Gastroesophageal sphincter (tissue), 3 donors: Measurements from ENCODE around the gene FAR2.

Experiments
- POLR2AphosphoS5 ChIP-seq: sonication (generic); formaldehyde crosslinking; IDR thresholded peaks from one replicate; pipeline ENCODE4 v1.6.1; 2017; ENCODE audit warnings: antibody characterized with exemption
- TF ChIP-seq, protein P1 (sequence below), 4 experiments: fragments of 200-600 bp in 2 of 4; fragments of 450-650 bp in 2 of 4; sonication (generic) in 1 of 4; IDR thresholded peaks; one replicate each; pipeline ENCODE4 v1.5.1; 2017 to 2019; ENCODE audit warnings: antibody characterized with exemption in 4 of 4, mild to moderate bottlenecking in 2 of 4, moderate library complexity in 2 of 4

GRCh38 chr12:29150462-29150861, 1.4 kb downstream of the FAR2 start:
- TF ChIP-seq, protein P1, sequence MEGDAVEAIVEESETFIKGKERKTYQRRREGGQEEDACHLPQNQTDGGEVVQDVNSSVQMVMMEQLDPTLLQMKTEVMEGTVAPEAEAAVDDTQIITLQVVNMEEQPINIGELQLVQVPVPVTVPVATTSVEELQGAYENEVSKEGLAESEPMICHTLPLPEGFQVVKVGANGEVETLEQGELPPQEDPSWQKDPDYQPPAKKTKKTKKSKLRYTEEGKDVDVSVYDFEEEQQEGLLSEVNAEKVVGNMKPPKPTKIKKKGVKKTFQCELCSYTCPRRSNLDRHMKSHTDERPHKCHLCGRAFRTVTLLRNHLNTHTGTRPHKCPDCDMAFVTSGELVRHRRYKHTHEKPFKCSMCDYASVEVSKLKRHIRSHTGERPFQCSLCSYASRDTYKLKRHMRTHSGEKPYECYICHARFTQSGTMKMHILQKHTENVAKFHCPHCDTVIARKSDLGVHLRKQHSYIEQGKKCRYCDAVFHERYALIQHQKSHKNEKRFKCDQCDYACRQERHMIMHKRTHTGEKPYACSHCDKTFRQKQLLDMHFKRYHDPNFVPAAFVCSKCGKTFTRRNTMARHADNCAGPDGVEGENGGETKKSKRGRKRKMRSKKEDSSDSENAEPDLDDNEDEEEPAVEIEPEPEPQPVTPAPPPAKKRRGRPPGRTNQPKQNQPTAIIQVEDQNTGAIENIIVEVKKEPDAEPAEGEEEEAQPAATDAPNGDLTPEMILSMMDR (IDR thresholded peaks at IDR 0.05), result no peak
- no peak for TF ChIP-seq POLR2AphosphoS5
